EH (cell line): ENCODE results near the gene PLAAT5.
A peak's percentile ranks its signal among the peaks of the same experiment; 100 is the strongest.

ENCODE experiments used
- DNase-seq: peaks from one replicate; pipeline ENCODE4 v3.0.0-alpha.2; 2015; ENCODE audit warnings: low read depth

PLAAT5 gene

GRCh38 chr11:63511048-63511748 lies 20.2 kb upstream of the PLAAT5 start:
- DNase-seq = no peak

- peak; percentile 36 for DNase-seq
Observed at GRCh38 chr11:63510360-63511047, 19.5 kb upstream of the PLAAT5 start.

GRCh38 chr11:63508745-63509144 lies 17.8 kb upstream of the PLAAT5 start:
- DNase-seq = no peak

GRCh38 chr11:63508009-63508408 lies 17.0 kb upstream of the PLAAT5 start:
- DNase-seq = peak; percentile 36

GRCh38 chr11:63507511-63507910 lies 16.5 kb upstream of the PLAAT5 start:
- no peak for DNase-seq

- DNase-seq = no peak
Observed at GRCh38 chr11:63506876-63507275, 15.9 kb upstream of the PLAAT5 start.

- no peak for DNase-seq
Observed at GRCh38 chr11:63505857-63506528, 15.0 kb upstream of the PLAAT5 start, which contains the start of gene LGALS12. TSS of gene LGALS12 (plus strand) at chr11:63506084. CDS start at chr11:63506459, 375 bp downstream.

GRCh38 chr11:63504933-63505586 lies 14.1 kb upstream of the PLAAT5 start:
- no peak for DNase-seq

GRCh38 chr11:63504054-63504453 lies 13.1 kb upstream of the PLAAT5 start:
- DNase-seq = no peak

GRCh38 chr11:63503492-63503891 lies 12.5 kb upstream of the PLAAT5 start:
- DNase-seq = no peak

GRCh38 chr11:63502252-63502820 lies 11.4 kb upstream of the PLAAT5 start:
- no peak for DNase-seq

GRCh38 chr11:63501236-63501635 lies 10.3 kb upstream of the PLAAT5 start:
- no peak for DNase-seq

- DNase-seq = no peak
Observed at GRCh38 chr11:63499874-63500273, 8.9 kb upstream of the PLAAT5 start.

GRCh38 chr11:63494975-63495374 lies 4.0 kb upstream of the PLAAT5 start:
- DNase-seq = no peak

- DNase-seq = no peak
Observed at GRCh38 chr11:63493127-63493526, 2.2 kb upstream of the PLAAT5 start.

GRCh38 chr11:63492441-63492840 lies 1.5 kb upstream of the PLAAT5 start:
- DNase-seq = no peak

GRCh38 chr11:63491636-63492372 lies 837 bp upstream of the PLAAT5 start:
- DNase-seq = no peak

- DNase-seq = no peak
Observed at GRCh38 chr11:63491240-63491587, 247 bp upstream of the PLAAT5 start.

- DNase-seq = peak; percentile 10
Observed at GRCh38 chr11:63489879-63490278, 1.1 kb downstream of the PLAAT5 start.

- no peak for DNase-seq
Observed at GRCh38 chr11:63488789-63489188, 2.2 kb downstream of the PLAAT5 start.

- DNase-seq = no peak
Observed at GRCh38 chr11:63485777-63486176, 5.2 kb downstream of the PLAAT5 start.

- DNase-seq = no peak
Observed at GRCh38 chr11:63480039-63480438, 10.9 kb downstream of the PLAAT5 start.
